ENCODE results near the gene NEMF.
"Not testable (repeated sequence)": the region's sequence is repeated elsewhere in the genome, so short reads cannot be mapped to it uniquely, and the experiment has no call there.

NEMF gene

GRCh38 chr14:49745191-49745590 is 107.4 kb downstream of the NEMF start:
- no peak for DNase-seq

- not testable (repeated sequence) for DNase-seq
These were observed 116.9 kb downstream of the NEMF start for GRCh38 chr14:49735669-49736068.

DNA sequence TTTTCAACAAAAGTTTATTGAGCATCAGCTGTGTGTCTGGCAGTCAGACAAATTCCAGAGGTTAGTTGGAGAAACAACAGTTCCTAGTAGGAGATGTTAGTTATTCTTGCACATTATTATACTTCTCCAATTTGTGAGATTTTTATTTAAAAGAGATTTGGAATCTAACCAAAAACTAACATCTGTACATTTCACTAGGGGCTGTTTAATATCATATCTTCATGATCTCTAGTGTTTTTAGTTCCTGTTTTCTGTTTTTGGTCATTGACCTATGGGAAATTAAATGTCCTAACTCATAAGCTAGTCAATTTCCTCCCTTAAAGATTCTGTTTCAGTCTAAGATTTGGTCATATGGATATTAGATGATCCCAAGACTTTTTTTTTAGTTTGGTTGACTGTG is 118.8 kb downstream of the NEMF start:
- DNase-seq: no peak

- DNase-seq: no peak
These were observed 119.7 kb downstream of the NEMF start for GRCh38 chr14:49732896-49733295.
